ENCODE results near the gene XAGE5. TPM values are rescaled to one million over a fixed set of nuclear protein-coding genes. Genes with fewer than 3 reads are reported as not detected.

The XAGE5 gene
- total RNA-seq (2022; extraction: Qiagen RNA extraction): not detected in 5 replicates

DNA sequence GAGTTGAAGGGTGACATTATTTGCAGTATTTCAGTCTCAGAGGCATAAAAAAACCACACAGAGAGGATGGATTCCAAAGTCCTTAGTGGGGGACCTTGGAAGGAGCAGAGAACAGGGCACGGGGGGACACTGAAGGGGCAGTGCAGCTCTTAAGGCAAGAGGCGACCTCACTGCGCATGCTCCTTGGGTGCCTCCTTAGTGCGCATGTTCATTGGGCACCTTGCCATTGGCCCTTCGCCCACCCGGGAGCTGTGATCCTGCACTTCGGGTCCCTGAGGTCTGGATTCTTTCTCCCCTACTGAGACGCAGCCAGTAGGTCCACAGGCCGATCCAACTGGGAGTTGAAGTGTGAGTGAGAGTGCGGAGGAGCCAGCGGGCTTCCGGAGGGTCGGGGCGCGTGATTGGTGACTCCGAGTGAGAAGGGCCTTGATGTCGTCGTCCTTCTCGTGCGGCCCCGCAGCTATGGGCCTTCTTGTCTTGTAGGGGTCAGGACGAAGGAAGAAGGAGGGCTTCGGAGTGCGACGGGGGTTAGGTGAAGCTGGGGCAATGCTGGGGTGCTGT, at the start of gene XAGE5:
XAGE5 (plus strand) TSS at position 223 of the 561 bp plus-strand sequence. CDS start 1,280 bp downstream, outside the sequence.

DNA sequence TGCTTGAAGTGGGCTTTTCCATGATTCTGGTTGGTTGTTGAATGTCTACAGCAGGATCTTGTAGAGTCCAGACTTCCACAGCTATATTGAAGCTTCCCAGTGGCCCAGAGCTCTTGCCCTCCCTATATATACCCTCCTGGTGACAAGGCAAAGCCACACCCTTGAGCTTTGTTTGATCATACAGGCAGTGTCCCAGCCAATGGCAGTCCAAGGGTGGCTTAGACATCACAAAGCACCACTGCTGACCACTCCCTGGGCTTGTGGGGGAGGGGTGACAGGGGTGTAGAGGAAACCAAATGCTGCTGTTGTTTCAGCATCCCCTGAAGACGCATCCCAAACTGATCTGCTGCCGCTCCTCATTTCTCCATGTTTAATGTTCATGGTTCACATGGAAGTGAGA, 13.8 kb upstream of the XAGE5 start, which contains the start of gene SPANXN5:
SPANXN5 (minus strand) TSS at position 101 of the 400 bp plus-strand sequence; CDS start at position 22, 79 bp downstream.

Other genes starting within 250 kb of the XAGE5 start
- not detected in 5 replicates for gene SSX7, start 156.4 kb upstream of the XAGE5 start, total RNA-seq (2022; extraction: Qiagen RNA extraction)
- not detected in 5 replicates for gene SSX2, start 104.1 kb upstream of the XAGE5 start, total RNA-seq (2022; extraction: Qiagen RNA extraction)
- gene SSX2B, start 60.0 kb upstream of the XAGE5 start, total RNA-seq (2022; extraction: Qiagen RNA extraction): not detected in 5 replicates
- gene SPANXN5, start 13.9 kb upstream of the XAGE5 start, total RNA-seq (2022; extraction: Qiagen RNA extraction): not detected in 5 replicates
- gene XAGE3, start 56.8 kb downstream of the XAGE5 start, total RNA-seq (2022; extraction: Qiagen RNA extraction): not detected in 5 replicates
- 10.5 to 18.4 TPM (median 11.8 TPM) in 5 replicates for gene FAM156B, start 86.0 kb downstream of the XAGE5 start, total RNA-seq (2022; extraction: Qiagen RNA extraction)
- 12.1 to 18.2 TPM (median 12.6 TPM) in 5 replicates for gene FAM156A, start 147.2 kb downstream of the XAGE5 start, total RNA-seq (2022; extraction: Qiagen RNA extraction)
- gene GPR173, start 237.5 kb downstream of the XAGE5 start, total RNA-seq (2022; extraction: Qiagen RNA extraction): 0.03 TPM in 1 of 5 replicates, not detected in the others

All from A549 treated with Mapracorat at 1 μM for 4 hours (cell line).